ENCODE results near the gene CIZ1.

GRCh38 chr9:128136816-128137793, 54.3 kb downstream of the CIZ1 start:
- TF ChIP-seq JUN (IDR thresholded peaks at IDR 0.05) = no peak
- no peak for TF ChIP-seq POLR2AphosphoS2 (conservative IDR thresholded peaks at IDR 0.05; ENCODE audit: low read length)
- no peak for TF ChIP-seq CTCF (IDR thresholded peaks at IDR 0.05)
- no peak for TF ChIP-seq SREBF2 (IDR thresholded peaks at IDR 0.05)
- TF ChIP-seq RFX5 (IDR thresholded peaks at IDR 0.05) = no peak
- no peak for TF ChIP-seq HOXA7 (CRISPR knock-in tag; IDR thresholded peaks at IDR 0.05)
- no peak for TF ChIP-seq POLR2A (IDR thresholded peaks at IDR 0.05; ENCODE audit: low read length)
- no peak for TF ChIP-seq ESRRA (IDR thresholded peaks at IDR 0.05; ENCODE audit: borderline replicate concordance, low read length)
- no peak for TF ChIP-seq CEBPB (IDR thresholded peaks at IDR 0.05)
- TF ChIP-seq MAX (IDR thresholded peaks at IDR 0.05) = no peak
- no peak for TF ChIP-seq ELK1 (IDR thresholded peaks at IDR 0.05; ENCODE audit: low read depth, low read length)
- no peak for TF ChIP-seq MAFK (IDR thresholded peaks at IDR 0.05; ENCODE audit: partially characterized antibody)
- TF ChIP-seq HEYL (CRISPR knock-in tag; IDR thresholded peaks at IDR 0.05) = no peak
